CD4-positive, alpha-beta T cell treated with Interleukin-6 for 4 hours (primary cell): ENCODE results near the gene GNPDA1.
"Not testable (repeated sequence)": the region's sequence is repeated elsewhere in the genome, so short reads cannot be mapped to it uniquely, and the experiment has no call there.

Source experiments
- DNase-seq: peaks from one replicate; pipeline ENCODE4 v3.0.0-alpha.2; 2020; ENCODE audit warnings: mixed read lengths

Gene GNPDA1

GRCh38 chr5:142012792-142013388 lies at the start of gene GNPDA1:
Gene GNPDA1, minus strand, starts transcription at chr5:142013027. Its CDS starts 992 bp downstream, at chr5:142012035.
- DNase-seq, result peak; percentile 71

GRCh38 chr5:142059304-142059940 lies 46.6 kb upstream of the GNPDA1 start:
- no peak for DNase-seq

- DNase-seq, result no peak
These were observed 44.9 kb upstream of the GNPDA1 start for GRCh38 chr5:142057697-142058056.

- DNase-seq, result no peak
These were observed 44.2 kb upstream of the GNPDA1 start for GRCh38 chr5:142056816-142057696.

GRCh38 chr5:142055301-142055700 lies 42.5 kb upstream of the GNPDA1 start:
- DNase-seq, result no peak

- no peak for DNase-seq
These were observed 40.8 kb upstream of the GNPDA1 start for GRCh38 chr5:142053426-142054151.

GRCh38 chr5:142052026-142052425 lies 39.2 kb upstream of the GNPDA1 start:
- not testable (repeated sequence) for DNase-seq

GRCh38 chr5:142048272-142048671 lies 35.4 kb upstream of the GNPDA1 start:
- DNase-seq, result no peak

GRCh38 chr5:142046191-142046590 lies 33.4 kb upstream of the GNPDA1 start:
- no peak for DNase-seq

GRCh38 chr5:142040881-142041280 lies 28.1 kb upstream of the GNPDA1 start:
- DNase-seq, result not testable (repeated sequence)

GRCh38 chr5:142040285-142040684 lies 27.5 kb upstream of the GNPDA1 start:
- DNase-seq, result no peak

GRCh38 chr5:142038735-142039134 lies 25.9 kb upstream of the GNPDA1 start:
- no peak for DNase-seq

GRCh38 chr5:142037599-142037998 lies 24.8 kb upstream of the GNPDA1 start:
- not testable (repeated sequence) for DNase-seq

GRCh38 chr5:142036918-142037317 lies 24.1 kb upstream of the GNPDA1 start:
- no peak for DNase-seq

- DNase-seq, result peak; percentile 46
These were observed 22.2 kb upstream of the GNPDA1 start for GRCh38 chr5:142034994-142035393.

- peak; percentile 15 for DNase-seq
These were observed 21.1 kb upstream of the GNPDA1 start for GRCh38 chr5:142033632-142034567.

GRCh38 chr5:142032747-142033631 lies 20.2 kb upstream of the GNPDA1 start:
- no peak for DNase-seq

GRCh38 chr5:142032150-142032549 lies 19.3 kb upstream of the GNPDA1 start:
- DNase-seq, result no peak

- no peak for DNase-seq
These were observed 12.8 kb upstream of the GNPDA1 start for GRCh38 chr5:142025637-142026036.

GRCh38 chr5:142024771-142025304 lies 12.0 kb upstream of the GNPDA1 start:
- DNase-seq, result peak; percentile 89

- no peak for DNase-seq
These were observed 11.0 kb upstream of the GNPDA1 start for GRCh38 chr5:142023836-142024235.
